CD4-positive, alpha-beta T cell treated with Interleukin-12 subunit alpha and Interleukin-12 subunit beta, for 1 hour (primary cell): ENCODE data around the gene ARAP2.

Experiments used
- DNase-seq: peaks from one replicate; pipeline ENCODE4 v3.0.0-alpha.2; 2020

Gene ARAP2

DNA sequence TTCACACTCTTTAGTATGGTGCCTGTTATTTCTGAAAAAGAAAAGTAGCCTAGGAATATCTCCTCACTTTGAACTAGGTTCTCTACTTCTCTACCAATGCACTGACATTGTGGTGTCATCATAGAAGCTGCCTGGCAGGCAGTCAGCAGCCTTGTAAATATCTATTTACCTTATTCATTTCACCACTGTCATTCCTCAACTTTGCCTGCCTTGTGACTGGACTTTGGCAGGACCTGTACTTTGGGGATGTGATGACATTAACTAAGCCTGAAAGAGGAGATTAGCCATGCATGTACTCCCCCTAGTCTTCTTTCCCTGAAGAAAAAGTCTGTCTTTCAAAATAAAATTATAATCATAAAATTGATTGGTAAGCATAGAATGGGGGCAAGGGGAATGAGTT, 207.2 kb downstream of the ARAP2 start:
- DNase-seq = no peak

DNA sequence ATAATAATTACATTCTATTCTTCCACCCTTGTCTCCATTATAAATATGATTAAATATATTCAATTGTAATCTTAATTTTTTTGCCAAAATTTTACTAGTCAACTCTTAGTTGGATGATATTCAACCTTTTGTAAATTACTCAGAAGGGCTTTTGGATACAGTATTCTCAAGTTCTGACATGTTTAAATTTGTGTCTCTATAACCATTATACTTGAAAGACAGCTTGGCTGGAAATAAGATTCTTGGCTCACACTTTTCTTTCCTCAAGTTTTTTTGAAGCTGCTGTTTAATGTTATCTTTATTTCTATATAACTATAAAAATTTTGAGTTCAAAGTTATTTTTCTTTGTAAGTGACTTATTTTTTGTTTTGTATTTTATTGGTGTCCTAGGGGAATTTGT, 214.4 kb downstream of the ARAP2 start:
- DNase-seq = no peak

- DNase-seq = no peak
Measured at GRCh38 chr4:36027203-36027602, 217.1 kb downstream of the ARAP2 start.

DNA sequence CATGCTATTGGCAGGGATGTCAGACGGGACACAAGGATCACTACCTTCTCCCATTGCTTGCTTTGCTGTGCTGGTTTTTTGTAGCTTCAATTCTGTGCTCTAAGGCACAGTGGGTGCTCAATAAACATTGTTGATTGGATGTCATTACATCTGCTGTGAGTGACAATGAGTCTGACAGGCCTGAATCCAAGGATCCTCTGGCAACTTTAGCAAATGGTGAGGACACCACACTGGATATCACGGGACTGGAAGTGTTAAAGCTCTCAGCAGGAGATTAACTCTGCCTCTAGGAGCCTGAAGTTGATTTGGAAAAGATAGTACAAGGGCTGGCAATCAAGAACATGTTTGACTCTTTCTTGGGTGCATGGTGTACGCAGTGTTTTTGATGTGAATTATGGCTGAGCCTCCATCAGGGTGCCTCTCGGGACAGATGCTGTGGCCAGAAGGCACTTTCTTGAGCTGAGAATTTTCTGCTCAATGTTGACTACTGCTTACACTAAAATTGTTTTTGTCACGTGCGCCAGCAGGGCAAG, 217.9 kb downstream of the ARAP2 start:
- no peak for DNase-seq

- DNase-seq = no peak
Measured at GRCh38 chr4:36024901-36025660, 219.2 kb downstream of the ARAP2 start.

DNA sequence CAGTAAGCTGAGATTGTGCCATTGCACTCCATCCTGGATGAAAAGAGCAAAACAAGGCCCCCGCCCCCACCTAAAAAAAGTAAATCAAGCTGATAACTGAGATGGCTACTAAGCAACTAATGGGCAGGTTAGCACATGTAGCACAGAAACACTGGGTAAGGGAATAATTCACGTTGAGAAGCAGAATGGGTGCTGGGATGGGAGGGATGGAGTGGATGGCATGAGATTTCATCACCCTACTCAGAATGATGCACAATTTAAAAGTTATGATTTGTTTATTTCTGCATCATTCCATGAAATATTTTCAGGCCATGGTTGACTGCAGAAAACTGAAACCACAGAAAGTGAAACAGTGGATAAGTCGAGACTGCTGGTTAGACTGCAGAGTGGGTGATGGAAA, 224.0 kb downstream of the ARAP2 start:
- DNase-seq = no peak
